Coronary artery (tissue), 2 donors: ENCODE measurements around the gene CFHR5.
"Not testable (repeated sequence)": the region's sequence is repeated elsewhere in the genome, so short reads cannot be mapped to it uniquely, and the experiment has no call there.

Experiments
- DNase-seq: peaks from one replicate; pipeline ENCODE4 v3.0.0-alpha.2; 2017; ENCODE audit warnings: low spot score
- H3K27ac ChIP-seq, 2 donors: fragments of 200-600 bp; sonication (generic); one replicate each; pipeline ENCODE4 v1.5.1; 2016 to 2019
- H3K4me3 ChIP-seq: fragments of 200-600 bp; sonication (generic); 2 replicates; pipeline ENCODE4 v1.5.1; 2016; ENCODE audit warnings: mild to moderate bottlenecking, moderate library complexity
- TF ChIP-seq, protein P1 (sequence below): fragments of 200-600 bp; sonication (generic); IDR thresholded peaks from one replicate; pipeline ENCODE4 v1.5.1; 2019; ENCODE audit warnings: antibody characterized with exemption

Gene CFHR5

DNA sequence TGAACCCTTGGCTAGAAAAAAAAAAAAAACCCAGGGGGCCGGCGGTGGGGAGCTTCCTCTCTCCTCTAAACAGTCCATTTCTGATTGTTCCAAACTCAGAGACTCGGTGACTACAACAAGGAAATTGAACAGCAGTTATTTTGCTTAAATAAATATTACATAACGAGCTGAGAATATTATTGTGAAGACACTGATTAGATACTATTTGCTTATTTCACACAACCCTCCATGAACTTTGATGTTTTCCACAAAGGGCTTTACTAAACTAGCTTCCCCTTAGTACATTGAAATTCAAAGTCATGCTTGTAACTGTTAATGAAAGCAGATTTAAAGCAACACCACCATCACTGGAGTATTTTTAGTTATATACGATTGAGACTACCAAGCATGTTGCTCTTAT lies at the start of gene CFHR5:
Gene CFHR5 (plus strand): TSS at position 279 of the 400 bp plus-strand sequence. CDS start 109 bp downstream, at position 388.
- DNase-seq = no peak
- Histone ChIP-seq H3K4me3 (no peak within 1 kb of the TSS), H3K27ac (no peak within 1 kb of the TSS)
- TF ChIP-seq, protein P1, sequence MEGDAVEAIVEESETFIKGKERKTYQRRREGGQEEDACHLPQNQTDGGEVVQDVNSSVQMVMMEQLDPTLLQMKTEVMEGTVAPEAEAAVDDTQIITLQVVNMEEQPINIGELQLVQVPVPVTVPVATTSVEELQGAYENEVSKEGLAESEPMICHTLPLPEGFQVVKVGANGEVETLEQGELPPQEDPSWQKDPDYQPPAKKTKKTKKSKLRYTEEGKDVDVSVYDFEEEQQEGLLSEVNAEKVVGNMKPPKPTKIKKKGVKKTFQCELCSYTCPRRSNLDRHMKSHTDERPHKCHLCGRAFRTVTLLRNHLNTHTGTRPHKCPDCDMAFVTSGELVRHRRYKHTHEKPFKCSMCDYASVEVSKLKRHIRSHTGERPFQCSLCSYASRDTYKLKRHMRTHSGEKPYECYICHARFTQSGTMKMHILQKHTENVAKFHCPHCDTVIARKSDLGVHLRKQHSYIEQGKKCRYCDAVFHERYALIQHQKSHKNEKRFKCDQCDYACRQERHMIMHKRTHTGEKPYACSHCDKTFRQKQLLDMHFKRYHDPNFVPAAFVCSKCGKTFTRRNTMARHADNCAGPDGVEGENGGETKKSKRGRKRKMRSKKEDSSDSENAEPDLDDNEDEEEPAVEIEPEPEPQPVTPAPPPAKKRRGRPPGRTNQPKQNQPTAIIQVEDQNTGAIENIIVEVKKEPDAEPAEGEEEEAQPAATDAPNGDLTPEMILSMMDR = no peak

DNA sequence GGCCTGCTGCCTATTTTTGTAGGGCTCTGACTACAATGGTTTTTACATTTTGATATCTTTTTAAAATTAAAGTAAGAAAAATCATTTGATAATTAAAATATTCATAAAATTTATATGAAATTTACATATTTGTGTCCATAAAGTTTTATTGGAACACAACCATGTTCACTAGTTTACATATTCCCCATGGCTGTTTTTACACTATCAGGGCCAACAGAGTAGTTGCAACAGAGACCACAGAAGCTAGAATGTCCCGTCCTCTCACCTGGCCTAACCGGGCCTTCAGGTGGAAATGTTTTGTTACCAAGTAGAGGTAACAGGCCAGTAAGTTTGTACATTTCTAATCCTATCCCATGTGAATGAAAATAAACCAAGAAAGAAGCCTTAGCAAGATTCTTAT lies 44.5 kb upstream of the CFHR5 start:
- H3K4me3 ChIP-seq, H3K27ac ChIP-seq, DNase-seq: not testable (repeated sequence)

DNA sequence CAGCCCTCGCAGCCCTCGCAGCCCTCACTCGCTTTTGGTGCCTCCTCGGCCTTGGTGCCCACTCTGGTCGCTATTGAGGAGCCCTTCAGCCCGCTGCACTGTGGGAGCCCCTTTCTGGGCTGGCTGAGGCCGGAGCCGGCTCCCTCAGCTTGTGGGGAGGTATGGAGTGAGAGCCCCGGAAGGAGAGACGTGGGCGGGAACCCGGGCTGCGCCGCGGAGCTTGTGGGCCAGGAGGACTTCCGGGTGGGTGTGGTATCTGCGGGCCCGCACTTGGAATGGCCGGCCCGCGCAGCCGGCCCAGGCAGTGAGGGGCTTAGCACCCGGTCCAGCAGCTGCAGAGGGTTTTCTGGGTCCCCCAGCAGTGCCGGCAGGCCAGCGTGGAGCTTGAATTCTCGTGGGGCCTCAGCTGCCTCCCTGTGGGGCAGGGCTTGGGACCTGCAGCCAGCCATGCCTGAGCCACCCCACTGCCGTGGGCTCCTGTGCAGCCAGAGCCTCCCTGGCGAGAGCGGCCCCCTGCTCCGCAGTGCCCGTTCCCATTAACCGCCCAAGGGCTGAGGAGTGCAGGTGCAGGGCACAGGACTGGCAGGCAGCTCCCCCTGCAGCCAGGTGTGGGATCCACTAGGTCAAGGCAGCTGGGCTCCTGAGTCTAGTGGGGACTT lies 43.7 kb upstream of the CFHR5 start:
- TF ChIP-seq, protein P1 = no peak
- Histone ChIP-seq H3K27ac (no peak overlapping the region), H3K4me3 (no peak overlapping the region)
- no peak for DNase-seq

DNA sequence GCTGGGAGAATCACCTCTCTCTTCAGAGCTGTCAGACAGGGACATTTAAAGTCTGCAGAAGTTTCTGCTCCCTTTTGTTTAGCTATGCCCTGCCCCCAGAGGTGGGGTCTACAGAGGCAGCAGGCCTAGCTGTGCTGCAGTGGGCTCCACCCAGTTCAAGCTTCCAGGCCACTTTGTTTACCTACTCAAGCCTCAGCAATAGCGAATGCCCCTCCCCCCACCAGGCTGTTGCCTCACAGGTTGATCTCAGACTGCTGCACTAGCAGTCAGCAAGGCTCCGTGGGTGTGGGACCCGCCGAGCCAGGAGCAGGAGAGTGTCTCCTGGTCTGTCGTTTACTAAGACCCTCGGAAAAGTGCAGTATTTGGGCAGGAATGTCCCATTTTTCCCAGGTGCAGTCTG lies 35.9 kb upstream of the CFHR5 start:
- not testable (repeated sequence) for DNase-seq, H3K4me3 ChIP-seq, H3K27ac ChIP-seq

DNA sequence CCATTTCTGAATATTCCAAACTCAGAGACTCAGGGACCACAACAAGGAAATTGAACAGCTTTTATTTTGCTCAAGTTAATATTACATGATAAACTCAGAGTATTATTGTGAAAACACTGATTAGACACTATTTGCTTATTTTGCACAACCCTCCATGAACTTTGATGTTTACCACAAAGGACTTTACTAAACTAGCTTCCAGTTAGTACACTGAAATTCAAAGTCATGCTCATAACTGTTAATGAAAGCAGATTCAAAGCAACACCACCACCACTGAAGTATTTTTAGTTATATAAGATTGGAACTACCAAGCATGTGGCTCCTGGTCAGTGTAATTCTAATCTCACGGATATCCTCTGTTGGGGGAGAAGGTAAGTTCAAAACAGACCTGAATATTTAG lies 33.8 kb upstream of the CFHR5 start, which contains the start of gene CFHR2:
Gene CFHR2 (plus strand): TSS at position 171 of the 400 bp plus-strand sequence. CDS start 143 bp downstream, at position 314.
- DNase-seq, H3K27ac ChIP-seq, H3K4me3 ChIP-seq: not testable (repeated sequence)

DNA sequence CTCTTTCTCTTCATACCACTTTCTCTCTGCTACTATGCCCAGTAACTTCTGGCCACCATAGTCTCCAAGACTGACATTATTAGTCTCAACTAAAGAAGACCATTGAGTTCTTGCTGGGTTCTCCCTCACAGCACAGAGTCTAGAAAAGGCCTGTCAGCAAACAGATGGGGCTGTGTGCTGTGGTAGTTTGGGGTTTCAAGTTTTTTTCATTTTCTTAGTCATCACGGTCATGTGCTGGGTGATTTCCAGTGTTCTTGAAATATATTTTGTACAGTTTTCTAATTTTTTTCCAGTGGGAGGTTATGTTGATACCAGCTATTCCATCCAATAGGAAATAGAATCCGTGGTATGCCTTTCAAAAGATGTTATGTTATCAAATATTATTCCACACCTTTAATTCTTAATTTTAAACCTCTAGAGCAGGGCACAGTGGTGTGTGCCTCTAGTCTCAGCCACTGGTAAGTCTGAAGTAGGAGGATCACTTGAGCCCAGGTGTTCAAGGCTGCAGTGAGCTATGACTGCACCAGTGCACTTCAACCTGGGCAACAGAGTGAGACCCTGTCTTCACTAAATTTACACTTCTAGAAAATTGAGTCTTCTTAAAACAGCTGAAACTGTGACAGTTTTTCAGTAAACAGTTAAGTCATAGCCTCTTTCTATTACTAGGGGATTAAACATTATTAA lies 25.5 kb upstream of the CFHR5 start:
- no peak for DNase-seq
- TF ChIP-seq, protein P1 = no peak
- Histone ChIP-seq H3K4me3 (no peak overlapping the region), H3K27ac (no peak overlapping the region)

DNA sequence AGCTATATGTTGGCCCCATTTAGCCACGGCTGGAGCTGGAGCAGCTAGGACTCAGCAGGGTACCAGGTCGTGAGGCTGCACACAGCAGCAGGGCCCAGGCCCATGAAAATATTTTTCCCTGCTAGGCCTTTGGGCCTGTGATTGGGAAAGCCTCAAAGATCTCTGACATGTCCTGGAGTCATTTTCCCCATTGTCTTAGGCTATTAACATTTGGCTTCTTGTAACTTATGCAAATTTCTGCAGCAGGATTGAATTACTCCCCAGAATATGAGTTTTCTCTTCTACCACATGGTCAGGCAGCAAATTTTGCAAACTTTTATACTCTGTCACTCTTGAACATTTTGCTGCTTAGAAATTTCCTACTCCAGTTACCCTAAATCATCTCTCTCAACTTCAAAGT lies 22.6 kb upstream of the CFHR5 start:
- no peak overlapping the region for H3K4me3 ChIP-seq
- no peak for DNase-seq
- no peak overlapping the region for H3K27ac ChIP-seq
- TF ChIP-seq, protein P1 = no peak

DNA sequence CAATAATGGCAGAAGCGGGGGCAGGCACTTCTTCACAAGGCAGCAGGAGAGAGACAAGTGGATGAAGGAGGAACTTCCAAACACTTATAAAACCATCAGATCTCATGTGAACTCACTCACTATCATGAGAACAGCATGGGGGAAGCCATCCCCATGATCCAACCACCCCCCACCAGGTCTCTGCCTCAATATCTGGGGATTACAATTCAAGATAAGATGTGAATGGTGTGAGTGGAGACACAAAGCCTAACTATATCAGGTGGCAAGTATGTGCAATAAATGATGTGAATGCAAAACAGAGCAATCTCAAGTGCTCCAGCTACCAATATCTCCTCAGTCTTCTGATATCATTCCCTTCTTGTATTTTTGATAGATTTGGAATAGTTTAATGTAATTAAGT lies 21.4 kb upstream of the CFHR5 start:
- Histone ChIP-seq H3K4me3 (no peak overlapping the region), H3K27ac (no peak overlapping the region)
- no peak for DNase-seq
- TF ChIP-seq, protein P1 = no peak
